Rectal smooth muscle tissue (tissue), 1 donor: ENCODE data around the gene ADRA2C.

Source experiments
- H3K27ac ChIP-seq: one replicate; pipeline ENCODE4 v1.7.0; 2013; ENCODE audit warnings: low read depth, low read length, inconsistent platforms
- H3K27me3 ChIP-seq: one replicate; pipeline ENCODE4 v1.7.0; 2013; ENCODE audit warnings: low read length; ENCODE audit not compliant: control insufficient read depth, insufficient read depth
- H3K36me3 ChIP-seq: one replicate; pipeline ENCODE4 v1.7.0; 2013; ENCODE audit warnings: low read length; ENCODE audit not compliant: control insufficient read depth, insufficient read depth
- H3K4me1 ChIP-seq: one replicate; pipeline ENCODE4 v1.7.0; 2013; ENCODE audit warnings: low read length; ENCODE audit not compliant: control insufficient read depth, insufficient read depth
- H3K4me3 ChIP-seq: one replicate; pipeline ENCODE4 v1.7.0; 2013; ENCODE audit warnings: low read length
- H3K9ac ChIP-seq: one replicate; pipeline ENCODE4 v1.7.0; 2013; ENCODE audit warnings: low read length

The ADRA2C gene

DNA sequence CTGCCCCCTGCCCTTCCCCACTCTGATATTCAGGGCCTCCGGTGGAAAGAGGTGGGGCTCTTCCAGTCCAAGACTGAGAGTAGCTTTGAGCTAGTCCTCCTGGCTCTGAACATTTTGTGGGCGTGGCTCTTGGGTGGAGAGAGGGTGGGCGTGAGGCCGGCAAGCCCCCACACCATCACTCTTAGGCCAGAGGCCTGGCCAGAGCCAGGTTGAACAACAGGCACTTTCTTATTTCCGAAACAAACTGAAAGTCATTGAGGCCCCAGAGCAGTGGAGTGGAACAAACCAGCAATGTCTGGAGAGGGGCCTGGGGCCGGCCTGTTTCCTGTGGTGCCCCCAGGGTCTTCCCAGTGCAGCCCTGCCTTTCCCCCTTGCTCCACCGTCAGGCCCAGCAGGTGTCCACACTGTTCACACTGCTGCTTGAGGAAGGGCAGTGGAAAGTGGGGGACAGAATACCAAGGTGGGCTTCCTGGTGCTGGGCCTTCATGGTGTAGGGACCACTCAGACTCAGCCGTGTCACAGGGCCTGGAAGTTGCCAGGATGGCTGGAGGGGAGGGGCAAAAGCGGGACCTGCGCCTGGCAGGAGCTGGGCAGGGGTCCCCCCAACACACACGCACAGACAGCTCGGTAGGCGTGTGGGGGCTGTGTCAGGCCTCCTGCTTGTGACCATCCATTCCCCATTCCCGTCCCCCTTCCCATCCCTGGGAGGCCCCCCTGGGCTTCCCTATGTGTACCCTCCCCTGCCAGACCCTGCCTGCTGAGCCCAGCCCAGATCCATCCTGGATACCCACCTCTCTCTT is 2.9 kb downstream of the ADRA2C start:
- Histone ChIP-seq H3K9ac (no peak overlapping the region), H3K27ac (no peak overlapping the region), H3K36me3 (no peaks in the 10 kb centered on the region), H3K27me3 (peaks cover 22% of the 10 kb centered on the region), H3K4me1 (no peaks in the 10 kb centered on the region), H3K4me3 (no peak overlapping the region)

DNA sequence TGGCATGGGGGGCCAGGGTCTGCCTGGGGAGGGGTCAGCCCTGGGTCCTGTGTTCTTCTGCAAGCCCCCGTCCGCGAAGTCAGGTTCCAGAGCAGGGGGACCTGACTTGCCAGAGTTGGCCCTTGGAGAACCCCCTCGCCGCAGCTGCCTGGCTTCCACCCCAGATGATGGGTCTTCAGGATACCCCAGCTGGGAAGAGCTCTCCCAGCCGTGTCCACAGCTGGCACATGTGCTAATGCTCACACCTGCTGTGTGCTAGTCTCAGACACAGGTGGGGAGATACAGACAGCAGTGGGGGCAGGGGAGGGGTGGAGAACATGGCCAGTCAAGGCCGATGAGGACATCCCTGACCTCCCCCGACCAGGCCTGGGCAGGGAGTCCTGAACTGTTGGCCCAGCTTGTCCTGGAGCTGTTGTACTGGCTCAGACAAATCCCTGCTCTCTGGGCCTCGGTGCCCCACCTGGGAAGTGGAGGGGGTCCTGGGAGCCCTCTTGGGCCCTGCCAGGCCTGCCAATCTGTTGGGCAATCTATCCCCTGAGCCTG is 3.5 kb downstream of the ADRA2C start:
- Histone ChIP-seq H3K9ac (no peak overlapping the region), H3K27me3 (peaks cover 22% of the 10 kb centered on the region), H3K27ac (no peak overlapping the region), H3K36me3 (no peaks in the 10 kb centered on the region), H3K4me1 (no peaks in the 10 kb centered on the region), H3K4me3 (no peak overlapping the region)

DNA sequence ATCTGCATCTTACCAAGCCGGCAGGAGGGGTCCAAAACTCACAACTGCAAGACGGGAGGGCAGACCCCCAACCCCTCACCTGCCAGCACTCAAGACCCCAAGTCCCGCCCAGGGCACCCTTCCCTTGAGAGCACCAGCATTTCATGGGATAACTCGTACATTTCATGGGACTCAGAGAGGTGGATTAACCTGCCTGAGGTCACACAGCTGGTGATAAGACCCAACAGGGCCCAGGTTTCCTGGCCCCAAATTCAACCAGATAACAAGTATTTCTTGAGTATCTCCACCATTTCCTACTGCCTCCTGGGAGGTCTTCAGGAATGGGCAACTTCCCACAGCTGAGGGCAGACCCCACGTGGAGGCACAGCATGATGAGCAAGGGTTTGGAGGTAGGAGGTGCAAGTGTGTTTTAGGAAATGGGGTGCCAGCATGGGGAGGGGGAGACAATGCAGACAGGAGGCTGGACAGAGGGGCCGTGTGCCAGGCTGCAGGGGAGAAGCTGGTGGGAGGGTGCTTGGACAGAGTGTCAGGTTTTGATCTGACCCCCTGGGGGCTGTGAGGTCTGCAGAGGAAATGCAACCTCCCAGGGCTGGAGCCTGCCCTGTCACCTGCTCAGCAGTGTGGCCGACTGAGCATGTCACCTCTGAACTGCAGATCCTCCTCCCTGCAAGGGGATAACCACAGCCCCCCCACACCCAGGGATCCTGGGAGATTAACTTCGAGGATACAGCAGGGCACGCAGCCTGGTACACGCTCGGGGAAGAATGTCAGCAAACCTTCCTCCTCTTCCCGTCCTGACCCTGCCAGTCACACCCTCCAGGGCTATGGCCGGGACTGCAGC is 4.4 kb downstream of the ADRA2C start:
- H3K36me3 ChIP-seq, result no peaks in the 10 kb centered on the region
- H3K4me1 ChIP-seq, result no peaks in the 10 kb centered on the region
- peaks cover 22% of the 10 kb centered on the region for H3K27me3 ChIP-seq
- H3K4me3 ChIP-seq, result no peak overlapping the region
- no peak overlapping the region for H3K27ac ChIP-seq
- no peak overlapping the region for H3K9ac ChIP-seq

DNA sequence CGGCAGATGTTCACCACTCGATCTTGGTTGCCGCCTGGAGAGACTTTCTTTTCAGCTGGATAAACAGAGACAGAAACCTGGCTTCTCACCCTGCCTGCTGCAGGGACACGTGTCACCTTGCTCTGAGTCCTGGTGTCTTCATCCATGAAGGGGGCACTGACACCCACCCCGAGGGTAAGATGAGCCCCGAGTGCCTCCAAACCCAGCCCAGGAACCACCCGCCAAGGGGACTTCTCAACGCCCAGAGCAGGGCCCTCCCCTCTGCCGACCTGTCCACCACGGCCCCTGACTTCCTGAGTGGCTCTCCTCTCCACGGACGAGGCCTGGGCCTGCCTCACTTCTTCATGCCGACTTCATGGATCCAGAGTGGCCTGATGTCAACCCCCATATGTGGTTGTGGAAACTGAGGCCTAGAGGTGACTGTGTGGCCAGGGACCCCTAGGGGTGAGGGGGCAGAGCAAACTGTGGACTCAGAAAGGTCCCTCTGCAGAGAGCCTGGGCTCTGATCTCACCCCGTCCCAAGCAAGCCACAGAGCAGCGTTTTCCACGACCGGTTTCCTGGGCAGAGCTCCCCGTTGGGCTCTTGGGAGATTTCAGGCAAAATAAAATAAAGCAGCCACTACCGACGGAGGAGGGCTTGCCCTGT is 5.1 kb downstream of the ADRA2C start:
- H3K27me3 ChIP-seq, result peaks cover 22% of the 10 kb centered on the region
- H3K9ac ChIP-seq, result no peak overlapping the region
- H3K4me3 ChIP-seq, result no peak overlapping the region
- no peak overlapping the region for H3K27ac ChIP-seq
- H3K36me3 ChIP-seq, result no peaks in the 10 kb centered on the region
- no peaks in the 10 kb centered on the region for H3K4me1 ChIP-seq

DNA sequence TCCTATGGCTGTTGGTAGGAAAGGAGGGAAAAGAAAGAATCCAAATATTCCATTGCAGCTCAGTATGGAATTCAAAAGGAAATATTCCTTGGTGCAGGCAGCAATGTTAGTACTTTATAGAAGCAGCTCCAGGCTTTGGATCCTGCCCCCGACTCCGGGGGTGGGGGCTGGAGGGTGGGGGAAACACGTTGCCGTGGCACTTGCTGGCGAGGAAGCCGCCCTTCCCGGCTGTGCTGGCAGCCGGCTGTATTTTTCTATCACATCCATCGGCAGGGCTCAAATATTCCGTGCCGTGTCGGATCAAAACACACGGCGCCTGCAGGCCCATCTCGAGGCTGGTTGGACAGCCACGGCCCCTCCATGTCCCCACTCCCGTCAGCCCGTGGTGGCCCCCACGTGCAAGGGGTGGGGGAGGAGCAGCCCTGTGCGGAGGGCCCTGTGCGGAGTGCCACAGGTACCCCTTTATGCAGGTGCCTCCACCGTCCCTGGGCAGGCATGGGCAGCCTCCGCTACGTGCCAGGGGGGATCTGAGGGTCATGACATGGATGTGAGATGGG is 5.8 kb downstream of the ADRA2C start:
- Histone ChIP-seq H3K4me3 (no peak overlapping the region), H3K9ac (no peak overlapping the region), H3K4me1 (no peaks in the 10 kb centered on the region), H3K27ac (no peak overlapping the region), H3K36me3 (no peaks in the 10 kb centered on the region), H3K27me3 (peaks cover 22% of the 10 kb centered on the region)

DNA sequence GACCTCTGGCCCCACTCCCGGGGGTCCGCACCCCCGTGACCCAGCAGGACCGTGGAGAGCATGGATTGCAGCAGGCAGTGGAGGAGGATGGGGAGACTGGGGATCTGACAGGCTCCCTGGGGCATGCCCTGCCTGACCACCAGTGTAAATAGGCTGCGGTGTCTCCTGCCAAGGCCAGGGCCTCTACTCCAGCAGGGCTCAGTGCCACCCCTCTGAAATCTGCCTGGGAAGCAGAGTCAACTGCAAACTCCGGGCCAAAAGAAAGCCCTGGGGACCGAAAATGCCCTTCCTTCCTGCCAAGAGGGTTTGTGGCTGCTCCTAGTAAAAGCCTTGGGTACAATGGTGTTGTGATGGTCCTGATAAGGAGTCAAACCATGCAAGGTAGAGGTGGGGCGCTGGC is 6.4 kb downstream of the ADRA2C start:
- H3K4me3 ChIP-seq, result no peak overlapping the region
- no peaks in the 10 kb centered on the region for H3K4me1 ChIP-seq
- peaks cover 19% of the 10 kb centered on the region for H3K27me3 ChIP-seq
- no peak overlapping the region for H3K9ac ChIP-seq
- no peaks in the 10 kb centered on the region for H3K36me3 ChIP-seq
- no peak overlapping the region for H3K27ac ChIP-seq

DNA sequence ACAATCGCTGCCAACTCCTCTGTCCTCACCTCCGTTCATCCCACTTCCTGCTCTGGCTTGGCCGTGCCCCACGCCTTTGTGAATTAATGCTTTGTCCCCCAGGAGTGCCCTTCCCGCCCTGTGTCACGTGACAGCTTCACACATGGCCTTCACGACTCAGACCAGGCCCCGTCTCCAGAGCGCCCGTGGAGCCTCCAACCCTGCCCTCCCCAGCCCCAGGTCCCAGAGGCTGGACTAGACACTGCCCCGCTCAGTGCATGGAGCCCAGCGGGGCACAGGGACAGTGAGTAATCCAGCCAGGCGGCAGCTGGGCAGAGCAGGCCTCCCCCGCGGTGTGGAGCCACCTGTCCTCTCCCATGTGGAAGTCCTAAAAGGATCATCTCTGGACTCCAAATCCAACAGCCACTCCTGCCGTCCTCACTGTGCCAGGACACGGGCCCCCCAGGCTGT is 7.4 kb downstream of the ADRA2C start:
- Histone ChIP-seq H3K4me3 (no peak overlapping the region), H3K36me3 (no peaks in the 10 kb centered on the region), H3K27ac (no peak overlapping the region), H3K27me3 (peaks cover 13% of the 10 kb centered on the region), H3K9ac (no peak overlapping the region), H3K4me1 (no peaks in the 10 kb centered on the region)

DNA sequence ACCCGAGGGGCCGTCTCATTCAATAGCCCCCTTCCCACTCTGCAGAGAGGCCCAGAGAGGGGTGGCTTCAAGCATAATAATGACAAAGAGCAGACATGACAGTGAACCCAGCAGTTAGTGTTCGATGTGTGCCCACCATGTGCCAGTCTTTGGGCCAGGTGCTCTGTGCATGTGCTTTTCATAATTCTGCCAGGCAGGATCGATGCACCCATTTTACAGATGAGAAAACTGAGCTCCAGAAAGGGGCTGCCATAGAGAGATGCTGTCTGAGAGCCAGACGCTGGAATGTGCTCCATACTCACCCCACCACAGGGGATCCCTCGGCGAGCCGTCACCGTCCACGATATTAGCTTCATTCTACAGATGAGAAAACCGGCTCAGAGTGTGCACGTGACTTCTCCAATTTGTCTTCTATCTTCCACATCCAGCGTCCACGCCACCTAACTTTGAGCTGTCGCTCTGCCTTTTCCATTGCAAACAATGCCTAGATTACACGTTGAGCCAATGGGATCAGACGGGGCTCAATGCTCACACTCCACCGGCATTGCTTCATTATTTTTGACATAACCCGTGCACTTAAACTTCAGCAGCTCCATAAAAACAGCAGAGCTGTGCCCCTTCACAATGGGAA is 8.2 kb downstream of the ADRA2C start:
- Histone ChIP-seq H3K4me1 (no peaks in the 10 kb centered on the region), H3K27ac (no peak overlapping the region), H3K9ac (no peak overlapping the region), H3K4me3 (no peak overlapping the region), H3K27me3 (peaks cover 5% of the 10 kb centered on the region), H3K36me3 (no peaks in the 10 kb centered on the region)

DNA sequence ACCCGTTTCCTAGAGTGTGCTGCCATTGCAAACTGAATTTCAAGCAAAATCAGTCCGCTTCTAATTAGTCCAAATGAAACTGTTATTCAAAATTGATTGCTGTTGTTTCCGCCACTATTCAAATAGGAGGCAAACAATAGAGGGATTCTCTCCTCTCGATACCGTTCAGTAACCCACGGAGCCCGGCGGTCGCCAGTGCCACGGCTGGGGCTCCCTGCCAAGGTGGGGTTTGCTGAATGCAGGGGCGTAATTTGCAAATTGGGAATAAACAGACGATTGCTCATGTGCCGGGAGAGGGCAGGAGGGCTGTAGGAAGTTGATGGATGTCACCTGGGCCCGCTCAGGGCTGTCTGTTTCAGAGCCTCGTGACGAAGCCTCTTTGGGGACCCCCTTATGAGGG is 8.8 kb downstream of the ADRA2C start:
- no peak overlapping the region for H3K9ac ChIP-seq
- H3K4me3 ChIP-seq, result no peak overlapping the region
- no peaks in the 10 kb centered on the region for H3K36me3 ChIP-seq
- H3K27ac ChIP-seq, result no peak overlapping the region
- H3K27me3 ChIP-seq, result peaks cover 5% of the 10 kb centered on the region
- H3K4me1 ChIP-seq, result no peaks in the 10 kb centered on the region

DNA sequence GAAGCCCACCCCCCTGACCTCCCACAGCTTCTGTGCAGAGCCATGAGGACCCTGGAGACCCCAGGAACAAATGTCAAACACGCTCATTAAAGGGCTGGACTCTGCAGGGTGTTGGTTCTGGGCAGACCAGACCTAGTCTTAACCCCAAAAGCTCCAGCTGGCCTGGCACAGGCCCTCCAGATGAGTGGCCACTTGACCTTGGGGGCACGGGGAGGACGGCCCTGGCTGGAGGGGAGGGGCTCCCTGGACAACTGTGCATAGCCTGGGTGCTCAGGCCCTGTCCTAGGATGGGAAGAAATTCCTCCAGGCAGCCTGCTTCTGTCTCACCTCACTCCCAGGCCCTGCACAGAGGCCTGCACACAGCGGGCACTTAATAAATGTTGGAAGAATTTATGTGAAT is 9.4 kb downstream of the ADRA2C start:
- no peaks in the 10 kb centered on the region for H3K4me1 ChIP-seq
- H3K4me3 ChIP-seq, result no peak overlapping the region
- H3K9ac ChIP-seq, result no peak overlapping the region
- peaks cover under 1% of the 10 kb centered on the region for H3K27me3 ChIP-seq
- H3K36me3 ChIP-seq, result no peaks in the 10 kb centered on the region
- no peak overlapping the region for H3K27ac ChIP-seq

DNA sequence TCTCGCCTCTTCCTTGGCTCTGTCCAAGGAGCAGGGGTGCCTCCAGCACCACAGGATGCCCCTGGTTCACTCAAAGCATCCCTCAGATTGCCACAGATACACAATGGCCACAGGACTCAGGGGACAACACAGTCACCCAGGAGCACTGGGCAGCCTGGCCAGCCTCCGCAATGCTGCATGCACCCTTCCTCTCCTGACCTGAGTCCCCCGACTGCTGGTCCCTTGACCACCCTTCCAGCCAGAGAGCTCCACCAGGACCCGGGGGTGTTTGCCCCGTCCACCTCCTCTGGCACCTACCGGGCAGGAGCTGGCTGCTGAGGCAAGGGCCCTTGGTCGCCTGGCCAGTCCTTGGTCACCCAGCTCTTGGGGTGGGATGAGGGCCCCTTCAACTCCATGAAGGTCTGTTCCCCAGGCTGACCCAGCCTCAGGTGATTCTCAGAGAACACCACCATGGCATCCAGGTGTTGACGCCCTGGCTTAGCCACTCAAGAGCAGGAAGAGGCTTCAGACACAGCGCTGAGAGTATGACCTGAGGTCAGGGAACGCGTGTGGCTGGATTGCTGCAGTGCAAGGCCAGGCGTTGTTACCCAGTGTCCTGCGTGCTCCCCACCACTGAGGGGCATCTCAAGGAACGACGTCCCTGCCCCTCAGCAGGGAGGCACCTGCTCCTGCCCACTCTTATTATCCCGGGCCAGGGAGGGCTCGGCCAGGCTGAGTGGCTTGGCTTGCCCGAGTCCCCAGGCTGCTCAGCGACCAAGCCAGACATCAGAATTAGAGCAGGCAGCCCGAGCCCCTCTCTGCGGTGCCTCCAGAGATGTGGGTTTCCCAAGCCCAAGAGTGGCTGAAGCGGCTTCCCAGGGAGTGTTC is 10.2 kb downstream of the ADRA2C start:
- Histone ChIP-seq H3K27me3 (no peaks in the 10 kb centered on the region), H3K4me1 (no peaks in the 10 kb centered on the region), H3K4me3 (no peak overlapping the region), H3K36me3 (no peaks in the 10 kb centered on the region), H3K27ac (no peak overlapping the region), H3K9ac (no peak overlapping the region)
